ENCODE data around the gene BCL10. TPM values are rescaled to one million over a fixed set of nuclear protein-coding genes. Genes with fewer than 3 reads are reported as not detected.

BCL10 gene
- total RNA-seq, 1 donor from 2014 or later = 36.4 TPM

DNA sequence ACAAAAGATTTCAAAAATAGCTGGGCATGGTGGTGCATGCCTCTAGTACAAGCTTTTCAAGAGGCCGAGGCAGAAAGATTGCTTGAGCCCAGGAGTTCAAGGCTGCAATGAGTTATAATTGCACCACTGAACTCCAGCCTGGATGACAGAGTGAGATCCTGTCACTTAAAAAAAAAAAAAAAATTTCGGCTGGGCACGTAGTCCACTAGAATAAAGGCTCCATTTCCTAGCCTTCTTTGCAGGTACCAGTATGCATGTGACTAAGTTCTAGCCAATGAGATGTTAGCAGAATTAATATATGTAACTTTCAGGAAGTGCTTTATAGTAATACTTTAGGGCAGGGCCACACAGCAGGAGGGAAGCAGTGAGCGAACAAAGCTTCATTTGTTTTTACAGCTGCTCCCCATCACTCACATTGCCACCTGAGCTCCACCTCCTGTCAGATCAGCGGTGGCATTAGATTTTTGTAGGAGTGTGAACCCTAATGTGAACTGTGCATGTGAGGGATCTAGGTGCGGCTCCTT is 46.8 kb downstream of the BCL10 start:
- no peak overlapping the region for H3K27ac Mint-ChIP-seq (ENCODE audit: unreplicated experiment)

DNA sequence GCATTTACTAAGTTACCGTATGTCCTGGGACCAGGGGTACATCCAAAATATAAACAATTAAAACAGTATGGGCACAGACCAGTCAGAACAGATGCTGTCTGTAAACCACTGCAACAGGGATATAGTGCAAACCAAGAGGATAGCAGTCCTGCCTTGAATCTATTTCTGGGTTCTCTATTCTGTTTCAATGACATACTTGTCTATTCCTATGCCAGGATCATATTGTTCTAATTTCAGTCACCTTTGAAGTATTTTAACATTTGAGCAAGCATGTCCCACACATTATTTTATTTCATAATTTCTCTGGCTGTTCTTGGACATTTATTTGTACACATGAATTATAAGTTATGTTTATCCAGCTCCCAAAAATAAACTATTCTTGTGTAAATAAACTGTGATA is 47.5 kb downstream of the BCL10 start:
- Histone ChIP-seq H3K4me3 (ENCODE audit: insufficient read depth, low read depth, low read length) (no peak overlapping the region), H3K4me1 (ENCODE audit: insufficient read depth, low read length) (no peaks in the 10 kb centered on the region), H3K4me2 (ENCODE audit: low read length) (no peak overlapping the region), H3K27me3 (ENCODE audit: insufficient read depth, low read length) (no peaks in the 10 kb centered on the region), H3K79me2 (ENCODE audit: insufficient read depth, low read length) (no peaks in the 10 kb centered on the region), H3K9me3 (ENCODE audit: insufficient read depth, low read depth, low read length) (no peaks in the 10 kb centered on the region), H4K20me1 (ENCODE audit: insufficient read depth, low read length) (no peaks in the 10 kb centered on the region), H3K36me3 (ENCODE audit: insufficient read depth, low read length) (no peaks in the 10 kb centered on the region), H2AFZ (ENCODE audit: low read depth, low read length) (no peak overlapping the region), H3K9ac (ENCODE audit: low read length) (no peak overlapping the region), H3K27ac (ENCODE audit: low read depth, low read length) (no peak overlapping the region)
- TF ChIP-seq EZH2 (IDR thresholded peaks at IDR 0.05; ENCODE audit: insufficient read depth, low read length) = no peak
- H3K4me1 Mint-ChIP-seq (ENCODE audit: low read depth, unreplicated experiment) = peaks cover 13% of the 10 kb centered on the region
- no peaks in the 10 kb centered on the region for H3K36me3 Mint-ChIP-seq (ENCODE audit: low read depth, unreplicated experiment)
- DNase-seq (ENCODE audit: low read depth) = no peak
- FAIRE-seq = no peak
- H3K27me3 Mint-ChIP-seq (ENCODE audit: low read depth, unreplicated experiment) = peaks cover 7% of the 10 kb centered on the region
- H3K9me3 Mint-ChIP-seq (ENCODE audit: unreplicated experiment) = no peaks in the 10 kb centered on the region
- no peak overlapping the region for H3K4me3 Mint-ChIP-seq (ENCODE audit: unreplicated experiment)
- no peak overlapping the region for H3K27ac Mint-ChIP-seq (ENCODE audit: unreplicated experiment)

More for the DNA sequence above, 46.8 kb downstream of the BCL10 start:
- H2AFZ ChIP-seq (ENCODE audit: low read depth, low read length) = no peak overlapping the region
- DNase-seq (ENCODE audit: low read depth) = no peak
- no peak for TF ChIP-seq EZH2 (IDR thresholded peaks at IDR 0.05; ENCODE audit: insufficient read depth, low read length)
- TF ChIP-seq, protein P1, sequence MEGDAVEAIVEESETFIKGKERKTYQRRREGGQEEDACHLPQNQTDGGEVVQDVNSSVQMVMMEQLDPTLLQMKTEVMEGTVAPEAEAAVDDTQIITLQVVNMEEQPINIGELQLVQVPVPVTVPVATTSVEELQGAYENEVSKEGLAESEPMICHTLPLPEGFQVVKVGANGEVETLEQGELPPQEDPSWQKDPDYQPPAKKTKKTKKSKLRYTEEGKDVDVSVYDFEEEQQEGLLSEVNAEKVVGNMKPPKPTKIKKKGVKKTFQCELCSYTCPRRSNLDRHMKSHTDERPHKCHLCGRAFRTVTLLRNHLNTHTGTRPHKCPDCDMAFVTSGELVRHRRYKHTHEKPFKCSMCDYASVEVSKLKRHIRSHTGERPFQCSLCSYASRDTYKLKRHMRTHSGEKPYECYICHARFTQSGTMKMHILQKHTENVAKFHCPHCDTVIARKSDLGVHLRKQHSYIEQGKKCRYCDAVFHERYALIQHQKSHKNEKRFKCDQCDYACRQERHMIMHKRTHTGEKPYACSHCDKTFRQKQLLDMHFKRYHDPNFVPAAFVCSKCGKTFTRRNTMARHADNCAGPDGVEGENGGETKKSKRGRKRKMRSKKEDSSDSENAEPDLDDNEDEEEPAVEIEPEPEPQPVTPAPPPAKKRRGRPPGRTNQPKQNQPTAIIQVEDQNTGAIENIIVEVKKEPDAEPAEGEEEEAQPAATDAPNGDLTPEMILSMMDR (IDR thresholded peaks at IDR 0.05; ENCODE audit: insufficient read depth, low read depth, low read length) = no peak
- no peaks in the 10 kb centered on the region for H3K79me2 ChIP-seq (ENCODE audit: insufficient read depth, low read length)
- no peaks in the 10 kb centered on the region for H3K4me1 ChIP-seq (ENCODE audit: insufficient read depth, low read length)
- H3K36me3 ChIP-seq (ENCODE audit: insufficient read depth, low read length) = no peaks in the 10 kb centered on the region
- no peak overlapping the region for H3K4me3 ChIP-seq (ENCODE audit: insufficient read depth, low read depth, low read length)
- no peak overlapping the region for H3K27ac ChIP-seq (ENCODE audit: low read depth, low read length)
- H3K36me3 Mint-ChIP-seq (ENCODE audit: low read depth, unreplicated experiment) = no peaks in the 10 kb centered on the region
- H3K4me3 Mint-ChIP-seq (ENCODE audit: unreplicated experiment) = no peak overlapping the region
- no peaks in the 10 kb centered on the region for H3K27me3 ChIP-seq (ENCODE audit: insufficient read depth, low read length)
- H4K20me1 ChIP-seq (ENCODE audit: insufficient read depth, low read length) = no peaks in the 10 kb centered on the region
- H3K4me1 Mint-ChIP-seq (ENCODE audit: low read depth, unreplicated experiment) = peaks cover 13% of the 10 kb centered on the region
- H3K4me2 ChIP-seq (ENCODE audit: low read length) = no peak overlapping the region
- H3K27me3 Mint-ChIP-seq (ENCODE audit: low read depth, unreplicated experiment) = peaks cover 7% of the 10 kb centered on the region
- no peaks in the 10 kb centered on the region for H3K9me3 ChIP-seq (ENCODE audit: insufficient read depth, low read depth, low read length)
- no peak for FAIRE-seq
- H3K9me3 Mint-ChIP-seq (ENCODE audit: unreplicated experiment) = no peaks in the 10 kb centered on the region
- no peak overlapping the region for H3K9ac ChIP-seq (ENCODE audit: low read length)

DNA sequence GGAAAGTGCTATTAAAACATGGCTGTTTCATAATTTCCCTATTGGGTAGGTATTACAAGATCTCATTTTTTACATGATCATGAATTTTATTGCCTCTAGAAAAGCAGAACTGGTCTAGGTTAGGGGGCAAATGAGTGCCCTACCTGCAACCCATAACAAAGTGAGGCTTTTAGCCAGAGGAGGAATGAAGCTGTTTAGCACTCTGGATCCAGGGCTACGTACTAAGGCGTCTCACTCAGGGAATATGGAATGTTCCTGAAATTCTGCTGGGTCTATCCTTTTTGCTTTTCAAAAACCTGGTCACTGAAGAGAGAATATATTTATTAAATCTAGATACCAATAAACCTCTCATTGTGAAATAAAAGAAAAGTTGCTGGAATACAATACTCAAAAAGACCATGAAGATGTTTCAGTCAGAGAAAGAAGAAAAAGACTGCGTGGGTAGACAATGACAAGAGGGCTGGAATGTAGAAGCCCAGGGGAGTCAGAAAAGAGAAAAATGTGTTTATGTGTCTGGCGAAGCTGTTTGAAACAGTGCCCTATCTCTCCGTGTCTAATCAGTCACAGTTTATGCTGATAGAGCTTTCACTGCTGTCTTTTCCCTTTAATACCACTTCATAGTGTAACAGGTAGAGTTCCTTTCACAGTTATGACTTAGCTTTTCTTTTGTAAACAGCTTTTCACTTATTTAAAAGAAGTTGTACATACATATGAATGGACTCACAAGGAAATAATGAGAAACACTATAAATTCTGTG is 50.6 kb downstream of the BCL10 start:
- no peak overlapping the region for H3K4me2 ChIP-seq (ENCODE audit: low read length)
- Mint-ChIP-seq H3K27ac (ENCODE audit: unreplicated experiment) (peak overlapping the region; percentile 55), H3K9me3 (ENCODE audit: unreplicated experiment) (no peaks in the 10 kb centered on the region), H3K4me3 (ENCODE audit: unreplicated experiment) (peak overlapping the region; percentile 21), H3K36me3 (ENCODE audit: low read depth, unreplicated experiment) (no peaks in the 10 kb centered on the region), H3K4me1 (ENCODE audit: low read depth, unreplicated experiment) (peaks cover 13% of the 10 kb centered on the region), H3K27me3 (ENCODE audit: low read depth, unreplicated experiment) (no peaks in the 10 kb centered on the region)
- DNase-seq (ENCODE audit: low read depth) (no peak), FAIRE-seq (no peak)
- no peaks in the 10 kb centered on the region for H3K79me2 ChIP-seq (ENCODE audit: insufficient read depth, low read length)
- H3K4me3 ChIP-seq (ENCODE audit: insufficient read depth, low read depth, low read length) = no peak overlapping the region
- H3K27ac ChIP-seq (ENCODE audit: low read depth, low read length) = no peak overlapping the region
- TF ChIP-seq EZH2 (IDR thresholded peaks at IDR 0.05; ENCODE audit: insufficient read depth, low read length) = no peak
- TF ChIP-seq, protein P1 (IDR thresholded peaks at IDR 0.05; ENCODE audit: insufficient read depth, low read depth, low read length) = no peak
- no peaks in the 10 kb centered on the region for H4K20me1 ChIP-seq (ENCODE audit: insufficient read depth, low read length)
- no peak overlapping the region for H3K9ac ChIP-seq (ENCODE audit: low read length)
- no peaks in the 10 kb centered on the region for H3K36me3 ChIP-seq (ENCODE audit: insufficient read depth, low read length)
- H3K4me1 ChIP-seq (ENCODE audit: insufficient read depth, low read length) = no peaks in the 10 kb centered on the region
- peak overlapping the region; percentile 11 for H2AFZ ChIP-seq (ENCODE audit: low read depth, low read length)
- H3K9me3 ChIP-seq (ENCODE audit: insufficient read depth, low read depth, low read length) = no peaks in the 10 kb centered on the region
- peaks cover 2% of the 10 kb centered on the region for H3K27me3 ChIP-seq (ENCODE audit: insufficient read depth, low read length)

Measured in astrocyte (in vitro differentiated cells and primary cell).